Adrenal gland (tissue), 5 donors: ENCODE data around the gene UVRAG.

Source experiments
- POLR2A ChIP-seq, 2 donors: fragments of 450-650 bp; IDR thresholded peaks; one replicate each; pipeline ENCODE4 v1.6.1; 2017; ENCODE audit warnings: antibody characterized with exemption in 2 of 2, mild to moderate bottlenecking in 2 of 2, moderate library complexity in 1 of 2
- TF ChIP-seq, protein P1 (sequence below), 6 experiments: fragments of 450-650 bp in 4 of 6; fragments of 200-600 bp in 2 of 6; sonication (generic) in 1 of 6; IDR thresholded peaks; 1 replicate in 5 of 6; 2 replicates in 1 of 6; pipeline versions ENCODE4 v1.5.1 to v1.8.0; 2016 to 2021; ENCODE audit warnings: antibody characterized with exemption in 6 of 6, mild to moderate bottlenecking in 2 of 6, moderate library complexity in 1 of 6
- donor health status: DM: no; HTN: no; CAD: no.

DNA sequence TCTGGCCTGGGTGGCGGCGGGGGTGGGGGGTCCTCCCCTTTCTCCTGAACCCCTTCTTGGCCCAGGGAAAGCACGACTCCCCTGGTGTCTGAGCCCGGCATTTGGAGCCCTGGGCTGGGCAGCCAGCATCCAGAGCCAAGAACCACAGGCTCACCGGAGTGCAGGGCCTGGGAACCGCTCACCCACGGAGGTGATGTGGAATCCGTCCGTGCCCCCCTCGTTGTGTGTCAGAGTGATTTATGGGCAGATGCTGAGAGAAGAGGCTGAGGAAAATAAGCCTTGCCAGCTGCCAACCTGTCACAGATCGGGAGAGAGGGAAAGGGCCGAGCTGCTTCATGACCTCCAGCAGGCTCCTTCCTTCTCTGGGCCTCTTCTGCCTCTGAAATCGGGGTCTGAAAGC is 357.6 kb downstream of the UVRAG start:
- TF ChIP-seq, protein P1, sequence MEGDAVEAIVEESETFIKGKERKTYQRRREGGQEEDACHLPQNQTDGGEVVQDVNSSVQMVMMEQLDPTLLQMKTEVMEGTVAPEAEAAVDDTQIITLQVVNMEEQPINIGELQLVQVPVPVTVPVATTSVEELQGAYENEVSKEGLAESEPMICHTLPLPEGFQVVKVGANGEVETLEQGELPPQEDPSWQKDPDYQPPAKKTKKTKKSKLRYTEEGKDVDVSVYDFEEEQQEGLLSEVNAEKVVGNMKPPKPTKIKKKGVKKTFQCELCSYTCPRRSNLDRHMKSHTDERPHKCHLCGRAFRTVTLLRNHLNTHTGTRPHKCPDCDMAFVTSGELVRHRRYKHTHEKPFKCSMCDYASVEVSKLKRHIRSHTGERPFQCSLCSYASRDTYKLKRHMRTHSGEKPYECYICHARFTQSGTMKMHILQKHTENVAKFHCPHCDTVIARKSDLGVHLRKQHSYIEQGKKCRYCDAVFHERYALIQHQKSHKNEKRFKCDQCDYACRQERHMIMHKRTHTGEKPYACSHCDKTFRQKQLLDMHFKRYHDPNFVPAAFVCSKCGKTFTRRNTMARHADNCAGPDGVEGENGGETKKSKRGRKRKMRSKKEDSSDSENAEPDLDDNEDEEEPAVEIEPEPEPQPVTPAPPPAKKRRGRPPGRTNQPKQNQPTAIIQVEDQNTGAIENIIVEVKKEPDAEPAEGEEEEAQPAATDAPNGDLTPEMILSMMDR (IDR thresholded peaks at IDR 0.05) = no peak
- no peak for TF ChIP-seq POLR2A (IDR thresholded peaks at IDR 0.05)
